GM19452 (cell line): ENCODE measurements around the gene NOL4L.
"Not testable (repeated sequence)": the region's sequence is repeated elsewhere in the genome, so short reads cannot be mapped to it uniquely, and the experiment has no call there.

Experiments used
- ATAC-seq: cut with Tn5 transposase; IDR thresholded peaks from one replicate; pipeline ENCODE4 v1.9.1; 2021; ENCODE audit not compliant: unreplicated experiment

Gene NOL4L

GRCh38 chr20:32511358-32512046 lies 73.6 kb downstream of the NOL4L start:
- no peak for ATAC-seq

GRCh38 chr20:32510601-32511357 lies 74.4 kb downstream of the NOL4L start:
- no peak for ATAC-seq

- no peak for ATAC-seq
Observed at GRCh38 chr20:32510120-32510600, 75.0 kb downstream of the NOL4L start.

- no peak for ATAC-seq
Observed at GRCh38 chr20:32509639-32510066, 75.5 kb downstream of the NOL4L start.

- no peak for ATAC-seq
Observed at GRCh38 chr20:32508775-32509119, 76.4 kb downstream of the NOL4L start.

- ATAC-seq: no peak
Observed at GRCh38 chr20:32507998-32508774, 76.9 kb downstream of the NOL4L start.

GRCh38 chr20:32506721-32507120 lies 78.4 kb downstream of the NOL4L start:
- ATAC-seq: no peak

- no peak for ATAC-seq
Observed at GRCh38 chr20:32505723-32506473, 79.2 kb downstream of the NOL4L start.

GRCh38 chr20:32501709-32502108 lies 83.4 kb downstream of the NOL4L start:
- ATAC-seq: no peak

- ATAC-seq: no peak
Observed at GRCh38 chr20:32497589-32498224, 87.4 kb downstream of the NOL4L start.

- no peak for ATAC-seq
Observed at GRCh38 chr20:32496811-32497533, 88.2 kb downstream of the NOL4L start.

- no peak for ATAC-seq
Observed at GRCh38 chr20:32495949-32496348, 89.2 kb downstream of the NOL4L start.

GRCh38 chr20:32495217-32495565 lies 89.9 kb downstream of the NOL4L start:
- ATAC-seq: no peak

- no peak for ATAC-seq
Observed at GRCh38 chr20:32494483-32495216, 90.5 kb downstream of the NOL4L start.

- no peak for ATAC-seq
Observed at GRCh38 chr20:32493356-32493755, 91.8 kb downstream of the NOL4L start.

GRCh38 chr20:32491764-32492151 lies 93.4 kb downstream of the NOL4L start:
- not testable (repeated sequence) for ATAC-seq

- ATAC-seq: no peak
Observed at GRCh38 chr20:32490942-32491763, 94.0 kb downstream of the NOL4L start.

- no peak for ATAC-seq
Observed at GRCh38 chr20:32488066-32488838, 96.9 kb downstream of the NOL4L start.
